OCI-LY7 (cell line): Measurements from ENCODE around the gene AHR. TPM values are rescaled to one million over a fixed set of nuclear protein-coding genes. Genes with fewer than 3 reads are reported as not detected.

Experiments used
- BruUV-seq: library from RNA; stranded (reverse); fragments of 400-500 nt; replicated peaks from 2 replicates; lab custom pipeline; 2021; lab: Mats Ljungman, UMichigan
- CTCF ChIA-PET: fragments of 300-600 bp; sonication (Branson Sonifier 250); formaldehyde crosslinking; loops from one replicate; lab custom pipeline; 2022; ENCODE audit warnings: antibody characterized with exemption; ENCODE audit not compliant: unreplicated experiment; lab: Charles Lee
- POLR2A ChIA-PET: fragments of 300-600 bp; sonication (Branson Sonifier 250); formaldehyde crosslinking; loops from one replicate; lab custom pipeline; 2022; ENCODE audit warnings: antibody characterized with exemption; lab: Charles Lee
- DNase-seq: peaks from one replicate; pipeline ENCODE4 v3.0.0-alpha.2; 2015; ENCODE audit warnings: low spot score
- H2AFZ ChIP-seq: fragments of 200-600 bp; sonication (generic), shearing (Covaris generic); 2 replicates; pipeline ENCODE4 v1.6.1; 2014; ENCODE audit warnings: mild to moderate bottlenecking, antibody characterized with exemption, low read length, moderate library complexity
- H3K27ac ChIP-seq: fragments of 200-600 bp; sonication (generic); 2 replicates; pipeline ENCODE4 v1.5.1; 2014; ENCODE audit warnings: mixed run types, low read depth, mild to moderate bottlenecking, moderate library complexity, low read length, inconsistent platforms; ENCODE audit not compliant: poor library complexity, severe bottlenecking
- H3K36me3 ChIP-seq: fragments of 200-600 bp; sonication (generic); 2 replicates; pipeline ENCODE4 v1.6.1; 2014; ENCODE audit warnings: mild to moderate bottlenecking, antibody characterized with exemption, low read length, moderate library complexity, mixed read lengths; ENCODE audit not compliant: insufficient read depth
- H3K4me1 ChIP-seq: fragments of 200-600 bp; sonication (generic); 2 replicates; pipeline ENCODE4 v1.5.1; 2014; ENCODE audit warnings: mild to moderate bottlenecking, low read length; ENCODE audit not compliant: insufficient read depth, poor library complexity, severe bottlenecking
- H3K4me2 ChIP-seq: fragments of 200-600 bp; sonication (generic); 2 replicates; pipeline ENCODE4 v1.6.1; 2014; ENCODE audit warnings: mild to moderate bottlenecking, low read length
- H3K4me3 ChIP-seq: fragments of 200-600 bp; sonication (generic); 2 replicates; pipeline ENCODE4 v1.5.1; 2014; ENCODE audit warnings: mild to moderate bottlenecking, low read depth, low read length; ENCODE audit not compliant: poor library complexity, severe bottlenecking
- H3K79me2 ChIP-seq: fragments of 200-600 bp; sonication (generic); 2 replicates; pipeline ENCODE4 v1.6.1; 2016; ENCODE audit warnings: low read depth, mild to moderate bottlenecking, low read length, moderate library complexity, mixed read lengths; ENCODE audit not compliant: insufficient read depth
- H3K9me2 ChIP-seq: fragments of 200-600 bp; sonication (generic); 2 replicates; pipeline ENCODE4 v1.6.1; 2016; ENCODE audit warnings: mild to moderate bottlenecking, low read length, mixed read lengths; ENCODE audit not compliant: insufficient read depth
- H3K9me3 ChIP-seq: fragments of 200-600 bp; sonication (generic); 2 replicates; pipeline ENCODE4 v1.6.1; 2014; ENCODE audit warnings: mild to moderate bottlenecking, mixed run types, low read length, mixed read lengths
- H4K20me1 ChIP-seq: fragments of 200-600 bp; sonication (generic); 2 replicates; pipeline ENCODE4 v1.6.1; 2014; ENCODE audit warnings: mild to moderate bottlenecking, antibody characterized with exemption, low read length, moderate library complexity, mixed read lengths; ENCODE audit not compliant: insufficient read depth
- EZH2phosphoT487 ChIP-seq: fragments of 200-600 bp; sonication (generic); IDR thresholded peaks from 2 replicates; pipeline ENCODE4 v1.6.1; 2018; ENCODE audit warnings: low read depth, borderline replicate concordance, mild to moderate bottlenecking, mixed run types, antibody characterized with exemption, low read length, moderate library complexity, mixed read lengths
- intact Hi-C: fragments of 100-400 bp; cut with micrococcal nuclease; formaldehyde crosslinking; loops from one replicate; pipeline ENCODE4 v1.10.0; 2022; ENCODE audit not compliant: unreplicated experiment
- total RNA-seq, 2 experiments: library from RNA; depleted of rRNA in 1 of 2; stranded (reverse); fragments of >200 nt in 1 of 2; shearing (Covaris generic) in 1 of 2; gene quantifications; 2 replicates each; pipeline ENCODE4 v1.2.3, GENCODE V29; 2014 to 2022
- TF ChIP-seq, protein P1 (sequence below): fragments of 200-600 bp; sonication (generic); conservative IDR thresholded peaks from 2 replicates; pipeline ENCODE4 v1.5.1; 2014; ENCODE audit warnings: mild to moderate bottlenecking, antibody characterized with exemption, low read length, moderate library complexity, mixed read lengths

Gene AHR
- total RNA-seq, 2 experiments from 2014 or later, result not detected

DNA sequence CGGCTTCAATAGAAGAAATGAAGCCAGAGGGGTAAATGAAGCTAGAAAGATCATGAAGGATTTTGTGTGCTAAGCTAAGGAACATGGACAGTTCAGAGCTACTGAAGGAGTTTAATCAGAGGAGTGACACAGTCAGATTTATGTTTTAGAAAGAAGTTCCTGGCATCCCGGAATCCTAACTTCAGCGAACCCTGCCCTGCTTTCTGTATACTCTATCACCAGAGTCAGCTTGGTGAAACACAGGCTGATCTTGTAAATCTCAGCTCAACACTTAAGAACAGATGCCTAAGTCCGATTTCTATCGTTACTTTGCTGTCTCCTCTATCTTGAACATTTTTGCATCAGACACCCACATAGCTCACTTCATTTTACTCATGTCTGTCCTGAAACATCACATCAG, 9.1 kb downstream of the AHR start:
- H3K4me2 ChIP-seq, result no peak overlapping the region
- BruUV-seq, result no TSS peak
- H3K9me2 ChIP-seq, result no peaks in the 10 kb centered on the region
- H4K20me1 ChIP-seq, result no peaks in the 10 kb centered on the region
- TF ChIP-seq, protein P1, sequence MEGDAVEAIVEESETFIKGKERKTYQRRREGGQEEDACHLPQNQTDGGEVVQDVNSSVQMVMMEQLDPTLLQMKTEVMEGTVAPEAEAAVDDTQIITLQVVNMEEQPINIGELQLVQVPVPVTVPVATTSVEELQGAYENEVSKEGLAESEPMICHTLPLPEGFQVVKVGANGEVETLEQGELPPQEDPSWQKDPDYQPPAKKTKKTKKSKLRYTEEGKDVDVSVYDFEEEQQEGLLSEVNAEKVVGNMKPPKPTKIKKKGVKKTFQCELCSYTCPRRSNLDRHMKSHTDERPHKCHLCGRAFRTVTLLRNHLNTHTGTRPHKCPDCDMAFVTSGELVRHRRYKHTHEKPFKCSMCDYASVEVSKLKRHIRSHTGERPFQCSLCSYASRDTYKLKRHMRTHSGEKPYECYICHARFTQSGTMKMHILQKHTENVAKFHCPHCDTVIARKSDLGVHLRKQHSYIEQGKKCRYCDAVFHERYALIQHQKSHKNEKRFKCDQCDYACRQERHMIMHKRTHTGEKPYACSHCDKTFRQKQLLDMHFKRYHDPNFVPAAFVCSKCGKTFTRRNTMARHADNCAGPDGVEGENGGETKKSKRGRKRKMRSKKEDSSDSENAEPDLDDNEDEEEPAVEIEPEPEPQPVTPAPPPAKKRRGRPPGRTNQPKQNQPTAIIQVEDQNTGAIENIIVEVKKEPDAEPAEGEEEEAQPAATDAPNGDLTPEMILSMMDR, result no peak
- no peak for TF ChIP-seq EZH2phosphoT487
- CTCF ChIA-PET, result no interaction called here
- DNase-seq, result no peak
- no peak overlapping the region for H3K27ac ChIP-seq
- POLR2A ChIA-PET, result no interaction called here
- H3K79me2 ChIP-seq, result no peaks in the 10 kb centered on the region
- no peak overlapping the region for H3K4me3 ChIP-seq
- no peak overlapping the region for H2AFZ ChIP-seq
- no peaks in the 10 kb centered on the region for H3K4me1 ChIP-seq
- no peaks in the 10 kb centered on the region for H3K9me3 ChIP-seq
- intact Hi-C loops, result no loop called here
- H3K36me3 ChIP-seq, result no peaks in the 10 kb centered on the region

DNA sequence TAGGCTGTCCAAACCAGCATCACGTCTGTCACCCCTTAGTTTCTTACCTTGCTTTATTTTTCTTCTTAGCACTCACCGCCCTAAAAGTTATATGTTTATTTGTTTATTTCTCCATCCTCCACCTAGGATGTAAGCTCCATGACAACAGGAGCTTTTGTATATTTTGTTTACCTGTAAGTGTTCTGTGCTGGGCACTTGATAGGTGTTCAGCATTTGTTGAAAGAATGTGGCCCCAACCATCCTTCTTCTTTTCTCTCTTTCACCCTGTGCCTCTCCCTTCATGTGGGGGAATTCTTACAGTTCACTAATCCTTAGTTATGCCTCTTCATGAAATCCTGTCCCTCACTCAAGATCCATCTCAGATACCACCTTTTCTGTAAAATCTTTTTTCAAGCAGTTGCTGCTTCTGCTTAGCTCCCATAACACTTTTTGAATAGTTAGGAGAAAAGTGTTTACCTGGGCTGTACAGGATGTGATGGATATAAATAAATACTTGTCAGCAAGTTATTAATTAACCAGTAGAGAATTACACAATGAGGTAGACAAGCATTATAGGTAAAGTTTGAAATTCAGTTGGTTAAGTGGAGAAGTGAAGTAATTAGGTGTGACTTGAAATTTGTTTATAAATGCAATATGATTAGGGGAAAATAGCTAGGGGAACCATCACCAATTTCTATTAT, 9.7 kb downstream of the AHR start:
- H3K27ac ChIP-seq, result no peak overlapping the region
- BruUV-seq, result no TSS peak
- H3K36me3 ChIP-seq, result no peaks in the 10 kb centered on the region
- no peak overlapping the region for H2AFZ ChIP-seq
- ChIA-PET POLR2A (no interaction called here), CTCF (no interaction called here)
- TF ChIP-seq EZH2phosphoT487, result no peak
- TF ChIP-seq, protein P1, result no peak
- intact Hi-C loops, result no loop called here
- H3K4me2 ChIP-seq, result no peak overlapping the region
- no peak for DNase-seq
- H3K4me1 ChIP-seq, result no peaks in the 10 kb centered on the region
- no peak overlapping the region for H3K4me3 ChIP-seq
- H3K79me2 ChIP-seq, result no peaks in the 10 kb centered on the region
- H4K20me1 ChIP-seq, result no peaks in the 10 kb centered on the region
- no peaks in the 10 kb centered on the region for H3K9me2 ChIP-seq
- H3K9me3 ChIP-seq, result no peaks in the 10 kb centered on the region

DNA sequence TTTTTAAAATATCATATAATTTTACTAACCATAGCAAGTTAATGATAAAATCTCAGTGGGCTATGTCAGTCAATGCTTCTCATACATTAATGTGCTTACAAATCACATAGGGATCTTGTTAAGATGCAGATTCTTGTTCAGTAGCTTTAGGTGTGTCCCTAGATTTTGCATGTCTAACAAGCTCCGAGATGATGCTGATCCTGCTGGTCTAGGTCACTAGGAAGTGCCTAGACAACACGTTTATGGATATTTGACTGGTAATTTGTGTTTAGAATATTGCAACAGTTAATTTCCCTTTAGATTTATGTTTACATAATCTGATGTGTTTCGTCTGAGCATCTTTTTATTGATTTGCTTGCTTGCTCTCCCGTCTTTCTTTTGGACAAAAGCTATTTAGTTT, 12.7 kb downstream of the AHR start:
- TF ChIP-seq, protein P1, result no peak
- TF ChIP-seq EZH2phosphoT487, result no peak
- H4K20me1 ChIP-seq, result no peaks in the 10 kb centered on the region
- no peaks in the 10 kb centered on the region for H3K36me3 ChIP-seq
- no TSS peak for BruUV-seq
- CTCF ChIA-PET, result no interaction called here
- H3K4me3 ChIP-seq, result no peak overlapping the region
- no peaks in the 10 kb centered on the region for H3K79me2 ChIP-seq
- no peak overlapping the region for H3K4me2 ChIP-seq
- no peaks in the 10 kb centered on the region for H3K9me2 ChIP-seq
- H3K9me3 ChIP-seq, result no peaks in the 10 kb centered on the region
- intact Hi-C loops, result no loop called here
- H3K4me1 ChIP-seq, result no peaks in the 10 kb centered on the region
- H2AFZ ChIP-seq, result no peak overlapping the region
- no peak overlapping the region for H3K27ac ChIP-seq
- no peak for DNase-seq
- POLR2A ChIA-PET, result interaction anchor here (0.9 kb wide), 1 partner anchor 328 kb away, joined by 3 read pairs; no protein-coding TSS in a partner anchor
